ENCODE results near the gene UNC13B.
A peak's percentile ranks its signal among the peaks of the same experiment; 100 is the strongest.
"Not testable (repeated sequence)": the region's sequence is repeated elsewhere in the genome, so short reads cannot be mapped to it uniquely, and the experiment has no call there.

The UNC13B gene

DNA sequence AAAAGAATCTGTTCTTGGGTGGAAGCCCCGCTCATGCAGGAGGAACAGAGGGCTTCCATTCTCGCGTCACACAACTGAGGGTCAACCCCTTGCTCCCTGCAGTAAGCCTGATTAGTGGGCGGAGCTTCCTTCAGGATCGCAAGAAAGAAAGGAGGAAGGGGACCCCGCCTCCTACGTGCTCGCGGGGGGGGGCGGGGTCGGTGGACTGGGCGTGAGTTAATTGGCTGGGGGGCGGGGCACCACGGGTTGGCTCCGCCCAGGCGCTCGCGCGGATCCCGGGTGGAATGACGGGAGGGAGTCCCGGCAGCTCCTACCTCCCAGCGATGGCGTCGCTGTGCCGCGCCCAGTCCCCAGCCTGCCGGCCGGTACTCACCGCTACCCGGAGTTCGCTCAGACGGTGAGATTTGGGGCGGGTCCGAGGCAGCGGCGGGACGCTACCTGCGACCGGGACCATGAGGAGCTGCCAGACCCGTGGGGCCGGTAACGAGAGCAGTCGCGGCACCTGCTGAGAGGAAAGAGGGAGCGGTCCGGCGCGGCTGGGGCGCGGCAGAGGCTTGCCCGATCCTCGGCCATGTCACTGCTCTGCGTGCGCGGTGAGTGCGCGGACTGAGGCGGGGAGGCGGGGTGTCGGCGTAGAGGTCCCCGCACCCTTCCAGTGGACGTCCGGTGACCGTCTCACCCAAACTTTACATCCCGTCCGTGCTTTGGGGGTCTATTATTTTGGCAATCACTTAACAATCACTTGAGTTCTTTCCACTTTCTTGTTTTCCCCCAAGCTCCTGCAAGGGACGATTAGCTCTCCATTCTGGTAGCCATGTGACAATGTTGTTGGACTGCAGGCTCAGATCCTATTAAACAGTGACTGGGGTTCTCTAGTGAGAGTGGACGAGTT is at the start of gene UNC13B:
TSS of gene UNC13B (plus strand) at position 297 of the 892 bp plus-strand sequence. CDS start at position 572, 275 bp downstream.
- Mint-ChIP-seq H3K27ac (peak within 1 kb of the TSS; percentile 59), H3K36me3 (ENCODE audit: low read depth) (no peaks in the 10 kb centered on the region), H3K9me3 (no peaks in the 10 kb centered on the region), H3K4me1 (ENCODE audit: low read depth) (peaks cover 24% of the 10 kb centered on the region), H3K4me3 (peak within 1 kb of the TSS; percentile 88), H3K27me3 (peaks cover 19% of the 10 kb centered on the region)

DNA sequence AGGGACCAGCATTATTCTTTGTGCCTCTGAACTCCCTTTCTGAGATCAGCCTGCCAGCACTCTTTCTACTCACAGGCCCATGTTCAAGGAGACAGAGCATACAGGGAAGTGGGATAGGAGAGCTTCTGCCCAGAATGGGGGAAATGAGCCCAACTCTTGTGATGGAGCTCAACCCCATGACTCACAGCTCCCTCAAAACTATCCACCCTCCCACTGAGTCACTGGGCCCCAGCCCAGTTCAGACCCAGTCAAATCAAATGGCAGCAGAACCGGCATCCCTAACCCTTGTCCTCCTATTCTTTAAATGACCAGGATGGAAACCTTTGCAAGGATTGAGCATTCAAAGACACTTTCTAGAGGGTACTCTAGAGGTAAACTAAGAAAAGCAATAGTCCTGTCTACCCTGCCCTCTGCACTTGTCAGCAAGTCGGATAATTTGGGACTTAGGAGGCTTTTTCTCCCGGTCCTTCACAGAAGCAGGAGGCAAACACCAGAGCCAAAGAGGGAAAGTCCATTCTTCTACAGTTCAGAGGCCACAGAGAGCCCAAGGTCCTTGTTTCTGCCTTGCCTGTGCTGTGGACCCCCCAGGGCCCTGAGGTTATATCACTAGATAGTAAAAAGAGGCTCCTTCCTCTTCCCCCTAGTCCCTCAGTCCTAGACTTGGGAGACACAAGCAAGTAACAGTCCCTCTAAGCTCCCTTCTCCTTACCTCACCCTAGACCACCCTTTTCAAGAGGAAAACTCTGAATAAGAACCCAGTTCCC is 49.4 kb upstream of the UNC13B start:
- Mint-ChIP-seq H3K4me3 (peak overlapping the region; percentile 77), H3K27ac (peak overlapping the region; percentile 89), H3K9me3 (no peaks in the 10 kb centered on the region), H3K27me3 (no peaks in the 10 kb centered on the region), H3K36me3 (ENCODE audit: low read depth) (no peaks in the 10 kb centered on the region), H3K4me1 (ENCODE audit: low read depth) (peaks cover 66% of the 10 kb centered on the region)

GRCh38 chr9:35114113-35114839 is 47.5 kb upstream of the UNC13B start:
- Mint-ChIP-seq H3K4me1 (ENCODE audit: low read depth) (peaks cover 66% of the 10 kb centered on the region), H3K27me3 (no peaks in the 10 kb centered on the region), H3K27ac (peak overlapping the region; percentile 91), H3K9me3 (no peaks in the 10 kb centered on the region), H3K4me3 (peak overlapping the region; percentile 86), H3K36me3 (ENCODE audit: low read depth) (no peaks in the 10 kb centered on the region)

DNA sequence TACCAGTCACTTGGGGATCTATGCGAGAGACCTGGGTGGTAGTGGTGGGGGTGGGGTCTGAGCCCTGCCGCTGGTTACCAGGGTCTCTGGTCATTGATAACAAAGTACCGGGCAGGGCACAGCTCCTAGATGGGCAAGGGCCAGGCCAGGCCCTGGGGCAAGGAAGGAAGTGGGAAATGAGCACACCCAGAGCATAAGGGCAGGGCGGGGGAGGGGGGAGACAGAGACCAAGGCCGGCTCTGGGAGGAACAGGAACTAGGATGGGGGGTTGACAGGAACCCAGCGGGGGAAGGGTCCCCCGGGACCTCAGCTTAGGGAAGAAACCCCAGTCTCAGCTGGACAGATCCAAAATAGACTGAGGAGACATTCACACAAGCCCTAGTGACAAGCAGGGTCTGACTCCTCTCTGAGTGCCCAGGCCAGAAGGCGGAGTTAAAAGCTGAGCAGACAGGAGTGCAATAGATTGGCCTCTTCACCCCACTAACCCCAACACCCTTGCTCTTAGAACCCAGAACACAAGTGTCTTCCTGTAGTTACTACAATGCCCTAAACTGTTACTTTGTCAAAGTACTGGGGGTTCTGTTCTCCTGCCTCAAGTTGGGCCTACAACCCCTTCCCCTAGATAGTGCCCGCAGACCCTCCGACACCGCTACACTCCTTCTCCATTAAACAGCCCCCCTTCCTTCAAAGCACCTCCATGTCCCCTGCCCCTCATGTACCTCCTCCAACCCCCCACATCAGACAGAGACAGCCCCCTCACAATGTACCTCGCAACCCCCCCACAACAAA is 46.8 kb upstream of the UNC13B start:
- Mint-ChIP-seq H3K36me3 (ENCODE audit: low read depth) (no peaks in the 10 kb centered on the region), H3K27ac (peak overlapping the region; percentile 91), H3K27me3 (no peaks in the 10 kb centered on the region), H3K9me3 (no peaks in the 10 kb centered on the region), H3K4me3 (peak overlapping the region; percentile 86), H3K4me1 (ENCODE audit: low read depth) (peaks cover 63% of the 10 kb centered on the region)

GRCh38 chr9:35115680-35116538 is 45.9 kb upstream of the UNC13B start, which contains the start of gene ATOSB:
Gene ATOSB, minus strand, starts transcription at chr9:35115862. Its CDS starts 7,588 bp downstream, at chr9:35108274.
- peak within 1 kb of the TSS; percentile 91 for H3K27ac Mint-ChIP-seq
- no peaks in the 10 kb centered on the region for H3K9me3 Mint-ChIP-seq
- no peaks in the 10 kb centered on the region for H3K27me3 Mint-ChIP-seq
- H3K4me1 Mint-ChIP-seq (ENCODE audit: low read depth), result peaks cover 56% of the 10 kb centered on the region
- peak within 1 kb of the TSS; percentile 86 for H3K4me3 Mint-ChIP-seq
- H3K36me3 Mint-ChIP-seq (ENCODE audit: low read depth), result no peaks in the 10 kb centered on the region

GRCh38 chr9:35116539-35116897 is 45.3 kb upstream of the UNC13B start:
- H3K4me3 Mint-ChIP-seq, result peak overlapping the region; percentile 86
- H3K9me3 Mint-ChIP-seq, result no peaks in the 10 kb centered on the region
- H3K27me3 Mint-ChIP-seq, result no peaks in the 10 kb centered on the region
- peaks cover 50% of the 10 kb centered on the region for H3K4me1 Mint-ChIP-seq (ENCODE audit: low read depth)
- H3K27ac Mint-ChIP-seq, result peak overlapping the region; percentile 79
- H3K36me3 Mint-ChIP-seq (ENCODE audit: low read depth), result no peaks in the 10 kb centered on the region

DNA sequence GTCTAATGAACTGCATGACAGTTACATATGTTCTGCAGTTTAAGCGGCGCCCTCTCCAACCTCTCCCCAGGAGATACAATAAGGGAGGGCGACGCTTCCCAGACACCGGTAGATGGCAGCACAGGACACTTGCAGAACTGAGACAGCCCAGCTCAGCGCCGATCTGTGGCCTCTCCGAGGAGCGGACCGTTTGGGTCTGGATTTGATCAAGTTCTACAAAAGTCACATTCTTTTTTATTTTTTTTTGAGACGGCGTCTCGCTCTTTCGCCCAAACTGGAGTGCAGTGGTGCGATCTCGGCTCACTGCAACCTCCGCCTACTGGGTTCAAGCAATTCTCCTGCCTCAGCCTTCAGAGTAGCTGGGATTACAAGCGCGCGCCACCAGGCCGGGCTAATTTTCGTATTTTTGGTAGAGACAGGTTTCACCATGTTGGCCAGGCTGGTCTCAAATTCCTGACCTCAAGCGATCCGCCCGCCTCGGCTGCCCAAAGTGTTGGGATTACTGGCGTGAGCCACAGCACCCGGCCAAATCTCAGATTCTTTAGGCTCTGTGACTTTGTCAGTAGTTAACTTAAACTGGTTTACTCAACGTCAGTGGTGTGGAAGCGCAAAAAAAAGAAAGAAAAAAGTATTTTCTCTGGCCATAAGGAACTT is 44.8 kb upstream of the UNC13B start:
- Mint-ChIP-seq H3K4me1 (ENCODE audit: low read depth) (peaks cover 45% of the 10 kb centered on the region), H3K36me3 (ENCODE audit: low read depth) (no peaks in the 10 kb centered on the region), H3K4me3 (peak overlapping the region; percentile 86), H3K27ac (peak overlapping the region; percentile 79), H3K27me3 (no peaks in the 10 kb centered on the region), H3K9me3 (no peaks in the 10 kb centered on the region)

DNA sequence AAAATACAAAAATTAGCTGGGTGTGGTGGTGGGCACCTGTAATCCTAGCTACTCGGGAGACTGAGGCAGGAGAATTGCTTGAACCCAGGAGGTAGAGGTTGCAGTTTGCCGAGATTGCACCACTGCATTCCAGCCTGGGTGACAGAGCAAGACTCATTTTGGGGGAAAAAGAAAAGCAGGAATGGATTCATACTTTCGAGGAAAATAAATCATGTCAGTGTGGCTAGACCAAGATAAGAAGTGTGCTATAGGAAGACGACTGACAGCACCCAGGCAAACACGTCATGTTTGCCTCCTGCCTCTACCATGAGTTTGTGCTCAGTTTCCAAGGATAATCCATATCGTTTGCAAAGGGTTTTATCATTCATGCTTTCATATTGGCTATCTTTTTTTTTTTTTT is 26.9 kb upstream of the UNC13B start:
- Mint-ChIP-seq H3K4me3 (no peak overlapping the region), H3K27me3 (peaks cover 4% of the 10 kb centered on the region), H3K4me1 (ENCODE audit: low read depth) (no peaks in the 10 kb centered on the region), H3K27ac (no peak overlapping the region), H3K9me3 (peaks cover 4% of the 10 kb centered on the region), H3K36me3 (ENCODE audit: low read depth) (no peaks in the 10 kb centered on the region)

DNA sequence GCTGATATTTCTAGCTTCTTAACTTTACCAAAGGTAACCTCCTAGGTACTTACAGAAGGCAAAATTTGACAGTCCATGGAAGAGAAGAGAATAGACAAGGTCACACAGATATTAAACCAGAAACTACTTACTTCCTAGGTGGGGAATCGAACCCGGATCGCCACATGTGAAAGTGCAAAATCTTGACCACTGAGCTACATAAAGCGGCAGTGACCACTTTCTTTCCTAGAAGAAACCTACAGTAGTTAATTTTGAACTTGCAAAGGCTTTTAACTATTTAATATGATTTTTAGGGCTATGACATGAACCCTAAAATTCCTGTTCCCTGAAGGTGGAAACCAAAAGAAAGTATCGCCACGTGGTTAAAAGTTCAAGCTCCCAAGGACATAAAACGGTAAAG is 25.8 kb upstream of the UNC13B start:
- H3K9me3 Mint-ChIP-seq, result peaks cover 4% of the 10 kb centered on the region
- H3K4me3 Mint-ChIP-seq, result no peak overlapping the region
- H3K27me3 Mint-ChIP-seq, result peaks cover 4% of the 10 kb centered on the region
- H3K4me1 Mint-ChIP-seq (ENCODE audit: low read depth), result no peaks in the 10 kb centered on the region
- H3K27ac Mint-ChIP-seq, result no peak overlapping the region
- H3K36me3 Mint-ChIP-seq (ENCODE audit: low read depth), result no peaks in the 10 kb centered on the region

- H3K4me1 Mint-ChIP-seq (ENCODE audit: low read depth), result no peaks in the 10 kb centered on the region
- peaks cover 4% of the 10 kb centered on the region for H3K9me3 Mint-ChIP-seq
- H3K27me3 Mint-ChIP-seq, result peaks cover 4% of the 10 kb centered on the region
- H3K4me3 Mint-ChIP-seq, result no peak overlapping the region
- no peak overlapping the region for H3K27ac Mint-ChIP-seq
- no peaks in the 10 kb centered on the region for H3K36me3 Mint-ChIP-seq (ENCODE audit: low read depth)
Observed at GRCh38 chr9:35136866-35137265, 24.9 kb upstream of the UNC13B start.

GRCh38 chr9:35140093-35140492 is 21.7 kb upstream of the UNC13B start:
- H3K27me3 Mint-ChIP-seq, result no peaks in the 10 kb centered on the region
- H3K9me3 Mint-ChIP-seq, result no peaks in the 10 kb centered on the region
- no peaks in the 10 kb centered on the region for H3K4me1 Mint-ChIP-seq (ENCODE audit: low read depth)
- no peak overlapping the region for H3K27ac Mint-ChIP-seq
- no peaks in the 10 kb centered on the region for H3K36me3 Mint-ChIP-seq (ENCODE audit: low read depth)
- no peak overlapping the region for H3K4me3 Mint-ChIP-seq

- Mint-ChIP-seq H3K9me3 (peaks cover 3% of the 10 kb centered on the region), H3K36me3 (ENCODE audit: low read depth) (no peaks in the 10 kb centered on the region), H3K27me3 (no peaks in the 10 kb centered on the region), H3K4me3 (no peak overlapping the region), H3K27ac (no peak overlapping the region), H3K4me1 (ENCODE audit: low read depth) (no peaks in the 10 kb centered on the region)
Observed at GRCh38 chr9:35142037-35142436, 19.8 kb upstream of the UNC13B start.

DNA sequence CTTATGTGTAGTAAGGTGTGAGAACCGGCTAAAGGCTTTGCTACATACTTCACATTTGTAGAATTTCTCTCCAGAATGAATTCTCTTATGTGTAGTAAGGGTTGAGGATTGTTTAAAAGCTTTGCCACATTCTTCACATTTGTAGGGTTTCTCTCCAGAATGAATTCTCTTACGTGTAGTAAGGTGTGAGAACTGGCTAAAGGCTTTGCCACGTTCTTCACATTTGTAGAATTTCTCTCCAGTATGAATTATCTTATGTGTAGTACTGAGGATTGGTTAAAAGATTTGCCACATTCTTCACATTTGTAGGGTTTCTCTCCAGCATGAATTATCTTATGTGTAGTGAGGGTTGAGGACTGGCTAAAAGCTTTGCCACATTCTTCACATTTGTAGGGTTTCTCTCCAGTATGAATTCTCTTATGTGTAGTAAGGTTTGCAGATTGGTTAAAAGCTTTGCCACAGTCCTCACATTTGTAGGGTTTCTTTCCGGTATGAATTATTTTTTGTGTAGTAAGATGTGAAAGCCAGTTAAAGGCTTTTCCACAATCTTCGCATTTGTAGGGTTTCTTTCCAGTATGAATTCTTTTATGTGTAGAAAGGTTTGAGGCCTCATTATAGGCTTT is 13.8 kb upstream of the UNC13B start:
- H3K27ac Mint-ChIP-seq; H3K27me3 Mint-ChIP-seq; H3K4me3 Mint-ChIP-seq; H3K4me1 Mint-ChIP-seq (ENCODE audit: low read depth): not testable (repeated sequence)
- Mint-ChIP-seq H3K36me3 (ENCODE audit: low read depth) (peaks cover 15% of the 10 kb centered on the region), H3K9me3 (peaks cover 30% of the 10 kb centered on the region)

Measured in stimulated activated naive CD8-positive, alpha-beta T cell treated with anti-CD3 and anti-CD28 coated beads, Interleukin-15, Interleukin-2, amounts not matched to agents 100 ng/mL and 50 ng/mL, for 24 hours (primary cell).